GM12878 (cell line): ENCODE results near the gene SOX6. TPM values are rescaled to one million over a fixed set of nuclear protein-coding genes. Genes with fewer than 3 reads are reported as not detected.

Experiments
- FOXM1 ChIP-seq: IDR thresholded peaks from 2 replicates; pipeline ENCODE4 v1.6.1; 2012; ENCODE audit warnings: low read depth, mild to moderate bottlenecking, inconsistent platforms, low read length, moderate library complexity
- JUNB ChIP-seq: IDR thresholded peaks from 2 replicates; pipeline ENCODE4 v1.6.1; 2016; ENCODE audit warnings: antibody characterized with exemption, mild to moderate bottlenecking
- NFIC ChIP-seq: IDR thresholded peaks from 2 replicates; pipeline ENCODE4 v1.6.1; 2012; ENCODE audit warnings: low read depth, mild to moderate bottlenecking, inconsistent platforms, low read length, moderate library complexity
- POLR2AphosphoS2 ChIP-seq: IDR thresholded peaks from 2 replicates; pipeline ENCODE4 v1.6.1; 2011; ENCODE audit warnings: low read depth, mild to moderate bottlenecking, low read length, improper control_type of control experiment, moderate library complexity
- RAD51 ChIP-seq: fragments of 450-650 bp; IDR thresholded peaks from 2 replicates; pipeline ENCODE4 v1.6.1; 2016; ENCODE audit warnings: moderate library complexity, mild to moderate bottlenecking, inconsistent platforms
- RB1 ChIP-seq: fragments of 450-650 bp; formaldehyde crosslinking; IDR thresholded peaks from 2 replicates; pipeline ENCODE4 v1.6.1; 2017; ENCODE audit warnings: mild to moderate bottlenecking, borderline replicate concordance
- SMC3 ChIP-seq: IDR thresholded peaks from 2 replicates; pipeline ENCODE4 v1.6.1; 2011; ENCODE audit warnings: low read length, improper control_type of control experiment, borderline replicate concordance
- USF1 ChIP-seq: IDR thresholded peaks from 2 replicates; pipeline ENCODE4 v1.6.1; 2011; ENCODE audit warnings: borderline replicate concordance, low read depth, mild to moderate bottlenecking, moderate library complexity, mixed read lengths, low read length; ENCODE audit not compliant: insufficient read depth; ENCODE audit errors: extremely low read length
- YY1 ChIP-seq: IDR thresholded peaks from 2 replicates; pipeline ENCODE4 v1.6.1; 2011; ENCODE audit warnings: low read depth, mild to moderate bottlenecking, low read length
- ZNF207 ChIP-seq: fragments of 450-650 bp; IDR thresholded peaks from 2 replicates; pipeline ENCODE4 v1.6.1; 2014; ENCODE audit warnings: antibody characterized with exemption, mild to moderate bottlenecking, borderline replicate concordance
- polyA plus RNA-seq, 11 experiments: library from polyadenylated mRNA; depleted of rRNA in 4 of 11; unstranded in 6 of 11; stranded (reverse) in 5 of 11; fragments of >200 nt; fragmentation: Nextera tagmentation in 4 of 11; fragmentation: Illumina TruSeq in 1 of 11; extraction: Ambion mirVana in 4 of 11; extraction: Trizol in 1 of 11; gene quantifications; 1 replicate in 1 of 11; 2 replicates in 10 of 11; pipeline versions ENCODE4 v1.2.1 to v1.2.3, GENCODE V29; 2011 to 2016; ENCODE audit warnings: inconsistent platforms in 2 of 11, missing spikeins in 2 of 11, low read depth in 1 of 11
- total RNA-seq, 4 experiments: library from RNA; depleted of rRNA in 3 of 4; stranded (reverse); fragments of >200 nt in 3 of 4; fragmentation: Illumina TruSeq in 1 of 4; extraction: Trizol in 1 of 4; gene quantifications; 2 replicates each; pipeline versions ENCODE4 v1.2.1 to v1.2.3, GENCODE V29; 2013 to 2021
- TF ChIP-seq, protein P1 (sequence below): IDR thresholded peaks from 2 replicates; pipeline ENCODE4 v1.6.1; 2012; ENCODE audit warnings: mild to moderate bottlenecking, low read depth, low read length

The SOX6 gene
- total and polyA plus RNA-seq, 10 of the 15 experiments (the other 5 are each of a cell fraction or from before 2014, with no cell fraction given) = 0.03 to 0.71 (median 0.29) TPM; not detected in 4

DNA sequence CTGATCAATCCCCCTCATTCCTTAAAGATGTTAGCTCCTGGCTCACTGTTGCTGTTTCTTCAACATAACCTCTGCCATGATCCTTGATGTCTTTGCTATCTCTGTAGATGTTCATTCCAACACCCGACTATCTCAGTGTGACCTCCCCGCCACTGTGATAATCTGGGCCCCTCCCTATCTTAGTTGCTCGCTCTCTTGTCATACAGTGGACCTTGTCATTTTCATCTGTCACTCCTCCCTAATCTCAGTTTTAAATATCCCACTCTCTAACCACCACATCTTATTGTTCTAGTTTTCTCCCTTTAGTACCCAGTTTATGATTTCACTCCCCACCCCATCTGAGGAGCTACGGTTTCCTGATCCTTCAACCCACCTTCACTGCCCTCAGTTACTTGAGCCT is 379.2 kb downstream of the SOX6 start (continued):
- TF ChIP-seq, protein P1, sequence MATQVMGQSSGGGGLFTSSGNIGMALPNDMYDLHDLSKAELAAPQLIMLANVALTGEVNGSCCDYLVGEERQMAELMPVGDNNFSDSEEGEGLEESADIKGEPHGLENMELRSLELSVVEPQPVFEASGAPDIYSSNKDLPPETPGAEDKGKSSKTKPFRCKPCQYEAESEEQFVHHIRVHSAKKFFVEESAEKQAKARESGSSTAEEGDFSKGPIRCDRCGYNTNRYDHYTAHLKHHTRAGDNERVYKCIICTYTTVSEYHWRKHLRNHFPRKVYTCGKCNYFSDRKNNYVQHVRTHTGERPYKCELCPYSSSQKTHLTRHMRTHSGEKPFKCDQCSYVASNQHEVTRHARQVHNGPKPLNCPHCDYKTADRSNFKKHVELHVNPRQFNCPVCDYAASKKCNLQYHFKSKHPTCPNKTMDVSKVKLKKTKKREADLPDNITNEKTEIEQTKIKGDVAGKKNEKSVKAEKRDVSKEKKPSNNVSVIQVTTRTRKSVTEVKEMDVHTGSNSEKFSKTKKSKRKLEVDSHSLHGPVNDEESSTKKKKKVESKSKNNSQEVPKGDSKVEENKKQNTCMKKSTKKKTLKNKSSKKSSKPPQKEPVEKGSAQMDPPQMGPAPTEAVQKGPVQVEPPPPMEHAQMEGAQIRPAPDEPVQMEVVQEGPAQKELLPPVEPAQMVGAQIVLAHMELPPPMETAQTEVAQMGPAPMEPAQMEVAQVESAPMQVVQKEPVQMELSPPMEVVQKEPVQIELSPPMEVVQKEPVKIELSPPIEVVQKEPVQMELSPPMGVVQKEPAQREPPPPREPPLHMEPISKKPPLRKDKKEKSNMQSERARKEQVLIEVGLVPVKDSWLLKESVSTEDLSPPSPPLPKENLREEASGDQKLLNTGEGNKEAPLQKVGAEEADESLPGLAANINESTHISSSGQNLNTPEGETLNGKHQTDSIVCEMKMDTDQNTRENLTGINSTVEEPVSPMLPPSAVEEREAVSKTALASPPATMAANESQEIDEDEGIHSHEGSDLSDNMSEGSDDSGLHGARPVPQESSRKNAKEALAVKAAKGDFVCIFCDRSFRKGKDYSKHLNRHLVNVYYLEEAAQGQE = no peak
- TF ChIP-seq NFIC = no peak
- TF ChIP-seq JUNB = no peak
- no peak for TF ChIP-seq SMC3
- no peak for TF ChIP-seq ZNF207
- TF ChIP-seq POLR2AphosphoS2 = no peak
- TF ChIP-seq RB1 = no peak
- no peak for TF ChIP-seq RAD51
- no peak for TF ChIP-seq FOXM1
- TF ChIP-seq YY1 = no peak
- no peak for TF ChIP-seq USF1
